ENCODE data around the gene PLEKHS1.
"Not testable (repeated sequence)": the region's sequence is repeated elsewhere in the genome, so short reads cannot be mapped to it uniquely, and the experiment has no call there.

Gene PLEKHS1

GRCh38 chr10:113739031-113739430 is 12.5 kb upstream of the PLEKHS1 start:
- no peak overlapping the region for H3K4me3 ChIP-seq
- no peak overlapping the region for H3K27ac ChIP-seq

GRCh38 chr10:113739577-113739976 is 11.9 kb upstream of the PLEKHS1 start:
- H3K4me3 ChIP-seq = no peak overlapping the region
- H3K27ac ChIP-seq = no peak overlapping the region

GRCh38 chr10:113740850-113741249 is 10.6 kb upstream of the PLEKHS1 start:
- no peak overlapping the region for H3K27ac ChIP-seq
- H3K4me3 ChIP-seq = no peak overlapping the region

- no peak overlapping the region for H3K4me3 ChIP-seq
These were observed 9.0 kb upstream of the PLEKHS1 start for GRCh38 chr10:113742466-113742865.

GRCh38 chr10:113743594-113743993 is 7.9 kb upstream of the PLEKHS1 start:
- H3K4me3 ChIP-seq = no peak overlapping the region
- H3K27ac ChIP-seq = no peak overlapping the region

More at GRCh38 chr10:113742466-113742865, 9.0 kb upstream of the PLEKHS1 start:
- no peak overlapping the region for H3K27ac ChIP-seq

GRCh38 chr10:113745374-113745773 is 6.1 kb upstream of the PLEKHS1 start:
- Histone ChIP-seq H3K27ac (no peak overlapping the region), H3K4me3 (no peak overlapping the region)

GRCh38 chr10:113746217-113746957 is 5.1 kb upstream of the PLEKHS1 start:
- Histone ChIP-seq H3K4me3 (no peak overlapping the region), H3K27ac (no peak overlapping the region)

- Histone ChIP-seq H3K27ac (no peak overlapping the region), H3K4me3 (no peak overlapping the region)
These were observed 1.1 kb downstream of the PLEKHS1 start for GRCh38 chr10:113752553-113752952.

GRCh38 chr10:113753020-113753692 is 1.7 kb downstream of the PLEKHS1 start:
- no peak overlapping the region for H3K27ac ChIP-seq
- no peak overlapping the region for H3K4me3 ChIP-seq

- no peak overlapping the region for H3K4me3 ChIP-seq
- H3K27ac ChIP-seq = no peak overlapping the region
These were observed 2.6 kb downstream of the PLEKHS1 start for GRCh38 chr10:113754125-113754524.

GRCh38 chr10:113754768-113755167 is 3.3 kb downstream of the PLEKHS1 start:
- no peak overlapping the region for H3K27ac ChIP-seq
- no peak overlapping the region for H3K4me3 ChIP-seq

GRCh38 chr10:113756940-113757543 is 5.6 kb downstream of the PLEKHS1 start:
- no peak overlapping the region for H3K27ac ChIP-seq
- H3K4me3 ChIP-seq = no peak overlapping the region

- Histone ChIP-seq H3K4me3 (no peak overlapping the region), H3K27ac (no peak overlapping the region)
These were observed 10.6 kb downstream of the PLEKHS1 start for GRCh38 chr10:113762083-113762482.

- Histone ChIP-seq H3K27ac (no peak overlapping the region), H3K4me3 (no peak overlapping the region)
These were observed 13.1 kb downstream of the PLEKHS1 start for GRCh38 chr10:113764582-113764981.

- H3K4me3 ChIP-seq = no peak overlapping the region
- H3K27ac ChIP-seq = no peak overlapping the region
These were observed 14.4 kb downstream of the PLEKHS1 start for GRCh38 chr10:113765910-113766309.

- no peak overlapping the region for H3K27ac ChIP-seq
- H3K4me3 ChIP-seq = no peak overlapping the region
These were observed 15.7 kb downstream of the PLEKHS1 start for GRCh38 chr10:113767222-113767621.

- Histone ChIP-seq H3K27ac (no peak overlapping the region), H3K4me3 (no peak overlapping the region)
These were observed 18.9 kb downstream of the PLEKHS1 start for GRCh38 chr10:113770346-113770745.

- not testable (repeated sequence) for H3K27ac ChIP-seq, H3K4me3 ChIP-seq
These were observed 19.6 kb downstream of the PLEKHS1 start for GRCh38 chr10:113771131-113771530.

GRCh38 chr10:113775686-113776294 is 24.3 kb downstream of the PLEKHS1 start:
- Histone ChIP-seq H3K27ac (no peak overlapping the region), H3K4me3 (no peak overlapping the region)

- no peak overlapping the region for H3K4me3 ChIP-seq
- H3K27ac ChIP-seq = no peak overlapping the region
These were observed 25.1 kb downstream of the PLEKHS1 start for GRCh38 chr10:113776553-113776952.
